ENCODE measurements around the gene CHP1. TPM values are rescaled to one million over a fixed set of nuclear protein-coding genes. Genes with fewer than 3 reads are reported as not detected.

CHP1 gene
- total RNA-seq, 1 experiment from 2014 or later, result 76.5 TPM

DNA sequence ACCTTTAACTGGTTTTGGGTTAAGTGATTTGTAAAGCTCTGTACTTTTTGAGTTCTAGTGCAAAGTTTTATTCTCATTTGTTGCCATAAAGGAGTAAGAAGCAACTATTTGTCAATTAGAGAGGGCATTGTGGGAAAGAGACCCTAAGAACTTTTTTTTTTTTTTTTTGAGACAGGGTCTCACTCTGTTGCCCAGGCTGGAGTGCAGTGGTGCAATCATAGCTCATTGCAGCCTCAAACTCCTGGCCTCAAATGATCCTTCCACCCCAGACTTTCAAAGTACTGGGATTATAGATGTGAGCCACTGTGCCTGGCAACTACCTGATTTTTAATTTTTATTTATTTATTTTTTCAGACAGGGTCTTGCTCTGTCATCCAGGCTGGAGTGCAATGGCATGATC is 4.9 kb downstream of the CHP1 start:
- Mint-ChIP-seq H3K36me3 (no peaks in the 10 kb centered on the region), H3K4me3 (no peak overlapping the region), H3K27me3 (ENCODE audit: low read depth) (no peaks in the 10 kb centered on the region), H3K4me1 (peaks cover 12% of the 10 kb centered on the region), H3K9me3 (no peaks in the 10 kb centered on the region), H3K27ac (no peak overlapping the region; the same call in 1 of the 2 replicates)
- TF ChIP-seq, protein P1, sequence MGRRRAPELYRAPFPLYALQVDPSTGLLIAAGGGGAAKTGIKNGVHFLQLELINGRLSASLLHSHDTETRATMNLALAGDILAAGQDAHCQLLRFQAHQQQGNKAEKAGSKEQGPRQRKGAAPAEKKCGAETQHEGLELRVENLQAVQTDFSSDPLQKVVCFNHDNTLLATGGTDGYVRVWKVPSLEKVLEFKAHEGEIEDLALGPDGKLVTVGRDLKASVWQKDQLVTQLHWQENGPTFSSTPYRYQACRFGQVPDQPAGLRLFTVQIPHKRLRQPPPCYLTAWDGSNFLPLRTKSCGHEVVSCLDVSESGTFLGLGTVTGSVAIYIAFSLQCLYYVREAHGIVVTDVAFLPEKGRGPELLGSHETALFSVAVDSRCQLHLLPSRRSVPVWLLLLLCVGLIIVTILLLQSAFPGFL (CRISPR knock-in tag; IDR thresholded peaks at IDR 0.05; ENCODE audit: borderline replicate concordance), result no peak
- peak; percentile 65; the same call in 1 of the 2 replicates for TF ChIP-seq ZNF121 (CRISPR knock-in tag; IDR thresholded peaks at IDR 0.05)
- POLR2A ChIA-PET, result no interaction called here
- CTCF ChIA-PET, result no interaction called here
- ATAC-seq (no peak), DNase-seq (ENCODE audit: low spot score) (no peak)

DNA sequence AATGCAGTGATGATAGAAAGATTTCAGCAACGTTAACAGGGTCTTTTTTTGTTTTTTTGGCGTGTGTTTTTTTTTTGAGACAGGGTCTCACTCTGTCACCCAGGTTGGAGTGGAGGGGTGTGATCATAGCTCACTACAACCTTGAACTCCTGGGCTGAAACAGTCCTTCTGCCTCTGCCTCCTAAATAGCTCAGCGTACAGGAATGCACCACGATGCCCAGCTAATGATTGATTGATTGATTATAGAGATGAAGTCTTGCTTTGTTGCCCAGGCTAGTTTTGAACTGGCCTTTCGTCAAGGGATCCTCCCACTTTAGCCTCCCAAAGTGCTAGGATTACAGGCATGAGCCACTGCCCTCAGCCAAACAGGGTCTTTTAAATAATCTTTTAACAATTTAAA is 7.0 kb downstream of the CHP1 start:
- Mint-ChIP-seq H3K4me3 (no peak overlapping the region), H3K27me3 (ENCODE audit: low read depth) (no peaks in the 10 kb centered on the region), H3K36me3 (no peaks in the 10 kb centered on the region), H3K9me3 (no peaks in the 10 kb centered on the region), H3K4me1 (peaks cover 10% of the 10 kb centered on the region; the same call in 1 of the 2 replicates), H3K27ac (peak overlapping the region; percentile 81; the same call in 1 of the 2 replicates)
- ChIA-PET POLR2A (no interaction called here), CTCF (no interaction called here)
- no peak for ATAC-seq
- no peak for DNase-seq (ENCODE audit: low spot score)
- no peak for TF ChIP-seq ZNF416 (CRISPR knock-in tag; IDR thresholded peaks at IDR 0.05)
- TF ChIP-seq, protein P2, sequence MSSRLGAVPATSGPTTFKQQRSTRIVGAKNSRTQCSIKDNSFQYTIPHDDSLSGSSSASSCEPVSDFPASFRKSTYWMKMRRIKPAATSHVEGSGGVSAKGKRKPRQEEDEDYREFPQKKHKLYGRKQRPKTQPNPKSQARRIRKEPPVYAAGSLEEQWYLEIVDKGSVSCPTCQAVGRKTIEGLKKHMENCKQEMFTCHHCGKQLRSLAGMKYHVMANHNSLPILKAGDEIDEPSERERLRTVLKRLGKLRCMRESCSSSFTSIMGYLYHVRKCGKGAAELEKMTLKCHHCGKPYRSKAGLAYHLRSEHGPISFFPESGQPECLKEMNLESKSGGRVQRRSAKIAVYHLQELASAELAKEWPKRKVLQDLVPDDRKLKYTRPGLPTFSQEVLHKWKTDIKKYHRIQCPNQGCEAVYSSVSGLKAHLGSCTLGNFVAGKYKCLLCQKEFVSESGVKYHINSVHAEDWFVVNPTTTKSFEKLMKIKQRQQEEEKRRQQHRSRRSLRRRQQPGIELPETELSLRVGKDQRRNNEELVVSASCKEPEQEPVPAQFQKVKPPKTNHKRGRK (CRISPR knock-in tag; IDR thresholded peaks at IDR 0.05; ENCODE audit: borderline replicate concordance), result no peak
- TF ChIP-seq ZNF138 (CRISPR knock-in tag; conservative IDR thresholded peaks at IDR 0.05), result no peak
- no peak for TF ChIP-seq FOXJ3 (CRISPR knock-in tag; IDR thresholded peaks at IDR 0.05; ENCODE audit: borderline replicate concordance)
- TF ChIP-seq TEAD4 (CRISPR knock-in tag; IDR thresholded peaks at IDR 0.05), result no peak
- TF ChIP-seq, protein P3, sequence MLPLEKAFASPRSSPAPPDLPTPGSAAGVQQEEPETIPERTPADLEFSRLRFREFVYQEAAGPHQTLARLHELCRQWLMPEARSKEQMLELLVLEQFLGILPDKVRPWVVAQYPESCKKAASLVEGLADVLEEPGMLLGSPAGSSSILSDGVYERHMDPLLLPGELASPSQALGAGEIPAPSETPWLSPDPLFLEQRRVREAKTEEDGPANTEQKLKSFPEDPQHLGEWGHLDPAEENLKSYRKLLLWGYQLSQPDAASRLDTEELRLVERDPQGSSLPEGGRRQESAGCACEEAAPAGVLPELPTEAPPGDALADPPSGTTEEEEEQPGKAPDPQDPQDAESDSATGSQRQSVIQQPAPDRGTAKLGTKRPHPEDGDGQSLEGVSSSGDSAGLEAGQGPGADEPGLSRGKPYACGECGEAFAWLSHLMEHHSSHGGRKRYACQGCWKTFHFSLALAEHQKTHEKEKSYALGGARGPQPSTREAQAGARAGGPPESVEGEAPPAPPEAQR (CRISPR knock-in tag; IDR thresholded peaks at IDR 0.05), result no peak
- TF ChIP-seq ESRRA (CRISPR knock-in tag; IDR thresholded peaks at IDR 0.05; ENCODE audit: borderline replicate concordance), result no peak

DNA sequence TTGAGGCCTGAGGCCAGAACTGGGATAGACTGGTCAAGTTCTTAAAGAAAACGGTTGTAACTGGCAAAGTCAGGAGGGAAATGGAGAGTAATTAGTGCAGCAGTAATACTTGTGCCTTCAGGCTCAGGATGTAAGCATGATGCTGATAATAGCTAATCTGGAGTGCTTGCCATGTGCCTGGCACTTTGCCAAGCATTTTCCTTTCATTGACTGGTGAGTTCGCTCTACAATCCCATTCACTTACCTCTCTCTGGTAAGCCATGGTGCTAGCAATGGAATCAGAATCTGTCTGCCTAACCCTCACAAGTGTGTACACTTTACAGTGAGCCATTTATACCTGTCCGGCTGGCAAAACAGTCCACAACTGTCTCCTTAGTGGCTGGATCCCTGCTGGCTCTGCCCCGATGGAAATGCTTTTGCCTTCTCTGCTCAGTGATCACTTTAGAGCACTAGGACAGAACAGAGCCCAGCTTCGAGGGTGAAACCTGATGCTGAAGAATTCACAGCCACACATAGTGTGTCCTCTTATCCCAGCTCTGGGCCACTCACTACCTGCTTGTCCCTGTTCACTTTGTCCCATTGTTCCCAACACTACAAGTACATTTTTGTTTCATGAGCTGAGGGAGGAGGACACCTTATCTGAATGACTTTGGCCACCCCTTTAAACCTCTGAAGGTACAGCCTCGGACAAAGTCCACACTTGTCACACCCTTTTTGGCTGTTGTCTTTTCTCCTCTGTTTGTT is 10.3 kb downstream of the CHP1 start:
- 0 out of 2 replicates have a peak overlapping the region, but pooled peaks have one; percentile 23 for H3K27ac Mint-ChIP-seq
- ATAC-seq (no peak), DNase-seq (ENCODE audit: low spot score) (no peak)
- no peaks in the 10 kb centered on the region for H3K27me3 Mint-ChIP-seq (ENCODE audit: low read depth)
- CTCF ChIA-PET, result no interaction called here
- H3K36me3 Mint-ChIP-seq, result peaks cover 22% of the 10 kb centered on the region
- POLR2A ChIA-PET, result no interaction called here
- H3K9me3 Mint-ChIP-seq, result no peaks in the 10 kb centered on the region
- no peak overlapping the region for H3K4me3 Mint-ChIP-seq
- 0 out of 2 replicates have a peak, but pooled peaks cover 4% of the 10 kb centered on the region for H3K4me1 Mint-ChIP-seq
- TF ChIP-seq, protein P4, sequence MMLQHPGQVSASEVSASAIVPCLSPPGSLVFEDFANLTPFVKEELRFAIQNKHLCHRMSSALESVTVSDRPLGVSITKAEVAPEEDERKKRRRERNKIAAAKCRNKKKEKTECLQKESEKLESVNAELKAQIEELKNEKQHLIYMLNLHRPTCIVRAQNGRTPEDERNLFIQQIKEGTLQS (CRISPR knock-in tag; conservative IDR thresholded peaks at IDR 0.05), result no peak
- TF ChIP-seq, protein P5, sequence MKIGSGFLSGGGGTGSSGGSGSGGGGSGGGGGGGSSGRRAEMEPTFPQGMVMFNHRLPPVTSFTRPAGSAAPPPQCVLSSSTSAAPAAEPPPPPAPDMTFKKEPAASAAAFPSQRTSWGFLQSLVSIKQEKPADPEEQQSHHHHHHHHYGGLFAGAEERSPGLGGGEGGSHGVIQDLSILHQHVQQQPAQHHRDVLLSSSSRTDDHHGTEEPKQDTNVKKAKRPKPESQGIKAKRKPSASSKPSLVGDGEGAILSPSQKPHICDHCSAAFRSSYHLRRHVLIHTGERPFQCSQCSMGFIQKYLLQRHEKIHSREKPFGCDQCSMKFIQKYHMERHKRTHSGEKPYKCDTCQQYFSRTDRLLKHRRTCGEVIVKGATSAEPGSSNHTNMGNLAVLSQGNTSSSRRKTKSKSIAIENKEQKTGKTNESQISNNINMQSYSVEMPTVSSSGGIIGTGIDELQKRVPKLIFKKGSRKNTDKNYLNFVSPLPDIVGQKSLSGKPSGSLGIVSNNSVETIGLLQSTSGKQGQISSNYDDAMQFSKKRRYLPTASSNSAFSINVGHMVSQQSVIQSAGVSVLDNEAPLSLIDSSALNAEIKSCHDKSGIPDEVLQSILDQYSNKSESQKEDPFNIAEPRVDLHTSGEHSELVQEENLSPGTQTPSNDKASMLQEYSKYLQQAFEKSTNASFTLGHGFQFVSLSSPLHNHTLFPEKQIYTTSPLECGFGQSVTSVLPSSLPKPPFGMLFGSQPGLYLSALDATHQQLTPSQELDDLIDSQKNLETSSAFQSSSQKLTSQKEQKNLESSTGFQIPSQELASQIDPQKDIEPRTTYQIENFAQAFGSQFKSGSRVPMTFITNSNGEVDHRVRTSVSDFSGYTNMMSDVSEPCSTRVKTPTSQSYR (CRISPR knock-in tag; IDR thresholded peaks at IDR 0.05), result no peak
- TF ChIP-seq, protein P6, sequence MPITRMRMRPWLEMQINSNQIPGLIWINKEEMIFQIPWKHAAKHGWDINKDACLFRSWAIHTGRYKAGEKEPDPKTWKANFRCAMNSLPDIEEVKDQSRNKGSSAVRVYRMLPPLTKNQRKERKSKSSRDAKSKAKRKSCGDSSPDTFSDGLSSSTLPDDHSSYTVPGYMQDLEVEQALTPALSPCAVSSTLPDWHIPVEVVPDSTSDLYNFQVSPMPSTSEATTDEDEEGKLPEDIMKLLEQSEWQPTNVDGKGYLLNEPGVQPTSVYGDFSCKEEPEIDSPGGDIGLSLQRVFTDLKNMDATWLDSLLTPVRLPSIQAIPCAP (CRISPR knock-in tag; IDR thresholded peaks at IDR 0.05), result no peak
- TF ChIP-seq, protein P7, sequence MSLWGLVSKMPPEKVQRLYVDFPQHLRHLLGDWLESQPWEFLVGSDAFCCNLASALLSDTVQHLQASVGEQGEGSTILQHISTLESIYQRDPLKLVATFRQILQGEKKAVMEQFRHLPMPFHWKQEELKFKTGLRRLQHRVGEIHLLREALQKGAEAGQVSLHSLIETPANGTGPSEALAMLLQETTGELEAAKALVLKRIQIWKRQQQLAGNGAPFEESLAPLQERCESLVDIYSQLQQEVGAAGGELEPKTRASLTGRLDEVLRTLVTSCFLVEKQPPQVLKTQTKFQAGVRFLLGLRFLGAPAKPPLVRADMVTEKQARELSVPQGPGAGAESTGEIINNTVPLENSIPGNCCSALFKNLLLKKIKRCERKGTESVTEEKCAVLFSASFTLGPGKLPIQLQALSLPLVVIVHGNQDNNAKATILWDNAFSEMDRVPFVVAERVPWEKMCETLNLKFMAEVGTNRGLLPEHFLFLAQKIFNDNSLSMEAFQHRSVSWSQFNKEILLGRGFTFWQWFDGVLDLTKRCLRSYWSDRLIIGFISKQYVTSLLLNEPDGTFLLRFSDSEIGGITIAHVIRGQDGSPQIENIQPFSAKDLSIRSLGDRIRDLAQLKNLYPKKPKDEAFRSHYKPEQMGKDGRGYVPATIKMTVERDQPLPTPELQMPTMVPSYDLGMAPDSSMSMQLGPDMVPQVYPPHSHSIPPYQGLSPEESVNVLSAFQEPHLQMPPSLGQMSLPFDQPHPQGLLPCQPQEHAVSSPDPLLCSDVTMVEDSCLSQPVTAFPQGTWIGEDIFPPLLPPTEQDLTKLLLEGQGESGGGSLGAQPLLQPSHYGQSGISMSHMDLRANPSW (CRISPR knock-in tag; conservative IDR thresholded peaks at IDR 0.05; ENCODE audit: low read depth), result no peak
- TF ChIP-seq HMGA2 (CRISPR knock-in tag; IDR thresholded peaks at IDR 0.05), result no peak
- TF ChIP-seq, protein P8, sequence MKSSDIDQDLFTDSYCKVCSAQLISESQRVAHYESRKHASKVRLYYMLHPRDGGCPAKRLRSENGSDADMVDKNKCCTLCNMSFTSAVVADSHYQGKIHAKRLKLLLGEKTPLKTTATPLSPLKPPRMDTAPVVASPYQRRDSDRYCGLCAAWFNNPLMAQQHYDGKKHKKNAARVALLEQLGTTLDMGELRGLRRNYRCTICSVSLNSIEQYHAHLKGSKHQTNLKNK (CRISPR knock-in tag; IDR thresholded peaks at IDR 0.05), result no peak
